Sciatic nerve (tissue), 2 donors: ENCODE results near the gene TTC4. TPM values are rescaled to one million over a fixed set of nuclear protein-coding genes. Genes with fewer than 3 reads are reported as not detected.

Source experiments
- ATAC-seq: fragments of 200-7000 bp; cut with Tn5 transposase; one replicate; pipeline ENCODE4 v1.9.1; 2020; ENCODE audit warnings: mild to moderate bottlenecking, moderate library complexity
- DNase-seq: peaks from one replicate; pipeline ENCODE4 v3.0.0-alpha.2; 2020; ENCODE audit warnings: low spot score
- intact Hi-C: fragments of 100-400 bp; cut with DNase I; formaldehyde crosslinking; loops from one replicate; pipeline ENCODE4 v1.14.2; 2022
- total RNA-seq: library from RNA; stranded (reverse); fragmentation: NEBNext Ultra II Directional; extraction: Animal tissue kit (Norgen Biotek cat#: 25700); gene quantifications from one replicate; pipeline ENCODE4 v1.2.1, GENCODE V29; 2021
- donor health status: DM: no; HTN: no; CAD: no.
- donor health status: DM: no; HTN: no; CAD: no.

The TTC4 gene
- total RNA-seq, 1 donor from 2014 or later = 16.9 TPM

GRCh38 chr1:54699936-54700525 is 15.6 kb upstream of the TTC4 start:
- intact Hi-C loops = no loop called here
- DNase-seq (no peak), ATAC-seq (no peak)

DNA sequence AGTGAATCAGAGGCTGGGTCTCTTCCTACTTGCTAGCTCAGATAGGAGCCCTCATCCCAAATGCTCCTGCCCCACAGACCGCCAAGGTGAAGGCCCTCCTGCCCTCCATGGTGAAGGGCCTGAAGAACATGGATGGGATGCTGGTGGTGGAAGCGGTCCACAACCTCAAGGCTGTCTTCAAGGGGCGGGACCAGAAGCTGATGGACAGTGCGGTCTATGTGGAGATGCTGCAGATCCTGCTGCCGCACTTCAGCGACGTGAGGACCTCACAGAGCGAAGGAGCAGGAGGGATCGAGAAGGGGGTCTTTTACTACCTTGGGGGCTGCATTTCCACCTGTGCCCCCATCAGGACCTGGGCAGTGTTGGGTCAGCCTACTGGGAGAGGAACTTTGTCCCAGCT is 14.6 kb upstream of the TTC4 start:
- intact Hi-C loops = no loop called here

GRCh38 chr1:54701996-54702395 is 13.7 kb upstream of the TTC4 start:
- no peak for DNase-seq
- intact Hi-C loops = no loop called here
- no peak for ATAC-seq

More for the DNA sequence above, 14.6 kb upstream of the TTC4 start:
- ATAC-seq = no peak
- DNase-seq = no peak

DNA sequence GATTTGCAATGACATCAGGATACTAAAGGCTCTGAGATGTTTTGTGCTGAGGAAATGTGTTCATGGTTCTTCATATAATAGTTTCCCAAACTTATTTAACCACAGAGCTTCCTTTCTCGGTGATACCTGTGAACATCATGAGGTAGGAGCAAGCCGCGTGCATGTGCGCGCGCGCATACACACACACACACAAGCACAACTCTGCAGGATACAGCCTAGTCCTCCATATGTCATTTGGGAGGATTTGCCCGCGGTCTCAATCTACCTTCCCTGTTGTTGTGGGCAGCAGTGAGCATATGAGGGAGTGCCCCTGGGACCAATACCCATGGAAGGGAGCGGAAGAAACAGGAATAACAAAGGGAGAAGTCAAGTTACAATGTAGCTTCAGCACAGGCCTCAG is 12.2 kb upstream of the TTC4 start:
- intact Hi-C loops = no loop called here
- DNase-seq (no peak), ATAC-seq (no peak)

GRCh38 chr1:54705153-54705552 is 10.5 kb upstream of the TTC4 start:
- ATAC-seq = no peak
- no peak for DNase-seq
- intact Hi-C loops = no loop called here

GRCh38 chr1:54706419-54706818 is 9.2 kb upstream of the TTC4 start:
- no peak for ATAC-seq
- intact Hi-C loops = no loop called here
- no peak for DNase-seq

DNA sequence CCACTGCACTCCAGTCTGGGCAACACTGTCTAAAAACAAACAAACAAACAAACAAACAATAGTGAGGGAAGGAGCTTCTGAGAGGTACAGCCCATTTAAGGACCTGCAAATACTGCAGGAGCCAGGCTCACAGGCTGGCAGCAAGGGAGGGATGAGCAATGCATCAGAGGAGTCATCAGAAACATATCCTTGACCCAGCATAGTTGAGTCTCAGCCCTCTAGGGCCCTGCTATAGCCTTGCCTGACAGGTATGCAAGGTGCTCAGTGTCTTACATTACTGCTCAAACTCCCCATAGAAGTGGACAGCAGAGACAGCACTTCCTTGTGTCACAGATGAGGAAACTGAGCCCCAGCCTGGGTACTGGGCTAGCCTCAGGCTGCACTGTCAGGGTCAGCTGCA is 7.3 kb upstream of the TTC4 start:
- intact Hi-C loops = no loop called here
- DNase-seq = no peak
- ATAC-seq = no peak

DNA sequence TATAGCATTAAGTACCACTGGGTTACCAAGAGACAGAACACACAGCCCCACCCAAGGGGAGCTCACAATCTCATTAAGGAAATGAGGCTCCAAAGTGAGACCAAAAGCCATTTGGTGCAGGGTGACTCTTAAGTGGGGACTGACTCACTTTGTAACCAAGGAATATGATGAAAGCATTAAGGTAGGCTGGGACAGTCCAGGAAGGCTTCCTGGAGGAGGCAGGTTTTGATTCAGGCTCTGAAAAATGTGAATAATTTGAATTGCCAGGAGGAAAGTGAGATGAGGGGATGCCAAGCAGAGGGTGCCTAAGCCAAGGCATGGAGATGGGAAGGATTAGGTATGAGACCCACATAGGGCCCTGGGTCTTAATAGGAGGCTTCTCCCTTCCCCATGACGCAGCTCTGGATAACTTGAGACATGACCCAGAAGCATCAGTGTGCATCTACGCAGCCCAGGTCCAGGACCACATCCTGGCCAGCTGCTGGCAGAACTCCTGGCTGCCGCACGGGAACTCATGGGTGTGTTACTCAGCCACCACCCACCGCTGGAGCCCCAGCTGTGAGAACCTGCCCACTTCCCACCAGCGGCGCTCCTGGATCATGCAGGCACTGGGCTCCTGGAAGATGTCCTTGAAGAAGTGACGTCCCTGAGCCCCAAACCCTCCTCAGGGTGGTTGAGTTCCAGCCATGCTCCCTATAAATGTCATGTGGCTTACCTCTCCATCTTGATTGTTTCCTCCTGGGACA is 5.9 kb upstream of the TTC4 start:
- intact Hi-C loops = no loop called here
- DNase-seq = no peak
- ATAC-seq = no peak

DNA sequence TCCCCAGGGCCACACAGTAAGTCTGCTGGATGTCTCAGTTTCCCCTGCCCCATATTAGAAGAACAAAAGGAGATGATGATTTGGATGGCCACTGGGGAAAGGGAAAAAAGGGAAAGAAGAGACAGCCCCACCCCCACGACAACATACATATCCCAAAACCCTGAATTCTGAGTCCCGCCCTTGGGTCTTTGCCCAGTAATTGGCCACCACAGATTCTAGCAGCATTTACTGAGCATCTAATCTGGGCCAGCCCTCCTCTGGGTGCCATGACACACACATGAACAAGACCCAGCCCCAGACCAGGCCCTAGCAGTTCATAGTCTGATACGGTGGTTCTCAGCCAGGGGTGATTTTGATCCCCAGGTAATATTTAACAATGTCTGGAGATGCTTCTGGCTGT is 5.2 kb upstream of the TTC4 start:
- DNase-seq = no peak
- ATAC-seq = no peak
- intact Hi-C loops = no loop called here

DNA sequence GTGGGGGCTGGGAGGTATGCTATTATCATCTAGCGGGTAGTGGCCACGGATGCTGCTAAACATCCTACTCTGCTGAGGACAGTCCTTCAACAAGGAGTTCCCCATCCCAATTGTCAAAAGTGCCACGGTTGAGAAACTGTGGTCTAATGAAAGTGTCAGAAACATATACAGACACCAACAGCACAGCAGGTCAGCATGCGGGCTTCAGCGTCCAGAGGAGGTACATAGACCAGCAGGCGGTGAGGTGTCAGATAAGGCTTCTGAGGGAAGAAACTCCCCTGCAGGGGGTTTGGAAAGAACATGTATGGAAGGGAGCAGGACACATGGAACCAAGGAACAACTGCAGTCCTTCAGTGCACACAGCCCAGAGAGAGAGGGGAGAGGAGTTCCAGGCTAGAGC is 4.8 kb upstream of the TTC4 start:
- ATAC-seq (no peak), DNase-seq (no peak)
- intact Hi-C loops = no loop called here

DNA sequence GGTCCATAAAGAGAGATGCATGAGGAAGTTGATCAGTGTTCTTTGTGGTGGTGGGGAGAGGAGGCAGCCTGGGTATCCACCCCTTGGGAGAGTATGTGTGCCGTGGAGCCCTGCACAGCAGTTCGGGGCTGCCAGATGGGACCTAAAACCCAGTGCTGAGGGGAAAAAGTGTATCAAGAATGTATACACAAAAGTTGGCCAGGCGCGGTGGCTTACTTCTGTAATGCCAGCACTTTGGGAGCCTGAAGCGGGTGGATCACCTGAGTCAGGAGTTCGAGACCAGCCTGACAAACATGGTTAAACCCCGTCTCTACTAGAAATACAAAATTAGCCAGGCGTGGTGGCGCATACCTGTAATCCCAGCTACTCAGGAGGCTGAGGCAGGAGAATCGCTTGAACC is 4.1 kb upstream of the TTC4 start:
- DNase-seq = no peak
- no peak for ATAC-seq
- intact Hi-C loops = no loop called here

DNA sequence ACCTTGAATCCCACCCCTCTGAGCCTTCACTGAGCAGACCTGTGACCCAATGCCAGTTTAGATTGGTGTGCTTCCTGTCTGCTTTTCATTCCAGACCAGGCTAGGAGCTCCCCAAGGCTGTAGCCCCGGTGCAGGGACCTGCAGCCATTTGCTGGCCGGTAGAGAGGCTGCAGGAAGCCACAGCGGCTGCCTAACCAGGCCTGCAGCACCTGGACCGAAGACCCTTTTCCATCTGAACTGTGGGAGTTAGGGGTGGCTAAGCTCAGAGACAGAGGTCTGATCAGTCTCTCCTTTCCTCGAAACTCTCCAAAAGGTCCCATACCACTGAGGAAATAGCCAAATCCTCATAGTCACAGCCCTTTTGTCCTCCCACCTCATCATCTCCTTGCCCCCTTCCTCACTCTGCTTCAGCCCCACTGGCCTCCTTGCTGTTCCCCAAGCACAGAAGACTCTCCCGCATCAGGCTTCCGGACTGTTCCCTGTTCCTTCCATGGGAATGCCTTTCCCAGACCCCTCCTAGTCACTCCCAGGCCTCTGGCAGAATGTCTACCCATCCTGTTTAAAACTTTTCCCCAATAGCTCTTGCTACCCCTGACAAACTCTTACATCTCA is 674 bp upstream of the TTC4 start:
- DNase-seq (no peak), ATAC-seq (no peak)
- intact Hi-C loops = no loop called here

- intact Hi-C loops = no loop called here
- DNase-seq (no peak), ATAC-seq (no peak)
These were observed 812 bp downstream of the TTC4 start for GRCh38 chr1:54716299-54717047.

GRCh38 chr1:54721719-54722118 is 6.1 kb downstream of the TTC4 start:
- intact Hi-C loops = no loop called here
- DNase-seq = no peak

GRCh38 chr1:54723985-54724384 is 8.3 kb downstream of the TTC4 start:
- no peak for DNase-seq
- intact Hi-C loops = no loop called here
- ATAC-seq = no peak

More at GRCh38 chr1:54721719-54722118, 6.1 kb downstream of the TTC4 start:
- no peak for ATAC-seq

DNA sequence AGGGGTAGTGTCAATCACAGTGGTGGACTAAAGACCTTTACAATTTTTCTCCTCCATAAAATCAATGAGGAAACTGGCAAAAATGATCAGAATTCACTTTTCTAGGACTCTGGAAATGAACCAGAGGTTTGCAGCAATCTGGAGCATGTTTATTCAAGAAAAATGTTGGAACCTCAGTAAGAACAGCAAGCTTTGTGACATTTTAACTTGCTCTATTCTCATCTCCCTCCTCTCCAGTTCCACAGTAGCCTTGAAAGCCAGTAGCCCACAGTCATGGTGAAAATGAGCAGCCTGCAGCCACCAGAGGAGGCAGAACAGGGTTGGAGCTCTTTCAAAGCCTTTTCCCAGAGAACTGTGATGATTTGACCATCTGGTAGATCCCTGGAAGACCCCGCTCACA is 9.1 kb downstream of the TTC4 start:
- DNase-seq (no peak), ATAC-seq (no peak)
- intact Hi-C loops = no loop called here

DNA sequence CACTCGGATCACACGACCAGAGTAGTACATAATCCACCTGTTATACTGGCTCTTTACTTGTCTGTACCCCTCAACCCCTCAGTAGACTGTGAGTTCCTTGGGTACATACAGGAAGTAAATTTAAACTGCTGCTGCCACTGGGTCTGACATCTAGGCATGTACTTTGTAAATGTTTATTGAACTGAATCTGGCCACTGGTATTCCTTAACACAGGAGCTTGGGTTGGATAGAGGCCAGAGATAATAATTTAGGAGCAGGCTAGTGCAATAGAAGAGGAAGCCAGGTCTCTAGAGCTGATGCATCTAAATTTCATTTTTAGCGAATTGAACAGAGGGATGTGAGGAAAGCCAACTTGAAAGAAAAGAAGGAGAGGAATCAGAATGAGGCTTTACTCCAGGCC is 12.4 kb downstream of the TTC4 start:
- intact Hi-C loops = no loop called here
- no peak for DNase-seq
- no peak for ATAC-seq

- intact Hi-C loops = no loop called here
- DNase-seq (no peak), ATAC-seq (no peak)
These were observed 21.0 kb downstream of the TTC4 start for GRCh38 chr1:54736685-54737084.

DNA sequence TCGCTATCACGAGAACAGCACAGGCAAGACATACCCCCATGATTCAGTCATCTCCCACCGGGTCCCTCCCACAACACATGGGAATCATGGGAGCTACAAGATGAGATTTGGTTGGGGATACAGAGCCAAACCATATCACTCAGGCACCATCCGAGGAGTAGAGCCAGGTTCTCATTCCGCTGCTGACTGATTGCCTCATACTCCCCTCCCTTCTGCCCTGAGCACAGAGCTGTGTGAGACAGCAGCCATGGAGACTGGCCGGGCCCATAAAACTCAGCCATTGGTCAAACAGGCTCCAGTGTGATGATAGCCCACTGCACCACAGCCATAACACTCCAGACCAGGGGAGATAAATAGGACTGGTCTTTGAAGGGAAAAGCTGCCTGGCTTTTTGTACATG is 22.6 kb downstream of the TTC4 start:
- ATAC-seq (no peak), DNase-seq (no peak)
- intact Hi-C loops = loop anchor here (2.0 kb wide), 1 partner anchor 75 kb away; no protein-coding TSS in a partner anchor

GRCh38 chr1:54741531-54741930 is 25.9 kb downstream of the TTC4 start:
- intact Hi-C loops = no loop called here
- ATAC-seq = no peak
- no peak for DNase-seq
